Measurements from ENCODE around the gene SPANXB1. TPM values are rescaled to one million over a fixed set of nuclear protein-coding genes. Genes with fewer than 3 reads are reported as not detected.
"Not testable (repeated sequence)": the region's sequence is repeated elsewhere in the genome, so short reads cannot be mapped to it uniquely, and the experiment has no call there.

The SPANXB1 gene
- total RNA-seq: not detected

GRCh38 chrX:141002568-141002967, at the start of gene SPANXB1:
Gene SPANXB1 (plus strand): TSS chrX:141002594. CDS start chrX:141002694, 100 bp downstream.
- H3K27me3 ChIP-seq; H3K4me3 ChIP-seq; H3K27ac ChIP-seq; H3K4me1 ChIP-seq; H3K9me3 ChIP-seq; intact Hi-C loops (cut with DNase I); H3K36me3 ChIP-seq; DNase-seq; H3K9ac ChIP-seq (ENCODE audit: low read depth in 2 of 2, low read length in 2 of 2): not testable (repeated sequence)

- Histone ChIP-seq H3K27ac (no peak overlapping the region), H3K9me3 (no peaks in the 10 kb centered on the region), H3K4me1 (no peaks in the 10 kb centered on the region), H3K36me3 (no peaks in the 10 kb centered on the region), H3K27me3 (no peaks in the 10 kb centered on the region), H3K4me3 (no peak overlapping the region), H3K9ac (ENCODE audit: low read depth in 2 of 2, low read length in 2 of 2) (no peak overlapping the region)
- intact Hi-C loops (cut with DNase I): no loop called here
- DNase-seq: no peak
- no peak for TF ChIP-seq CTCF (IDR thresholded peaks at IDR 0.05)
These were observed 35.4 kb upstream of the SPANXB1 start for GRCh38 chrX:140967036-140967435.

GRCh38 chrX:140971099-140971795, 31.1 kb upstream of the SPANXB1 start:
- no peak overlapping the region for H3K27ac ChIP-seq

GRCh38 chrX:140975472-140975871, 26.9 kb upstream of the SPANXB1 start:
- no peaks in the 10 kb centered on the region for H3K9me3 ChIP-seq
- H3K27me3 ChIP-seq: no peaks in the 10 kb centered on the region
- no peak overlapping the region for H3K9ac ChIP-seq (ENCODE audit: low read depth in 2 of 2, low read length in 2 of 2)
- intact Hi-C loops (cut with DNase I): no loop called here
- H3K4me1 ChIP-seq: no peaks in the 10 kb centered on the region
- no peaks in the 10 kb centered on the region for H3K36me3 ChIP-seq
- H3K27ac ChIP-seq: no peak overlapping the region
- no peak for TF ChIP-seq CTCF (IDR thresholded peaks at IDR 0.05)
- DNase-seq: no peak
- H3K4me3 ChIP-seq: no peak overlapping the region

More at GRCh38 chrX:140971099-140971795, 31.1 kb upstream of the SPANXB1 start:
- Histone ChIP-seq H3K36me3 (no peaks in the 10 kb centered on the region), H3K9ac (ENCODE audit: low read depth in 2 of 2, low read length in 2 of 2) (no peak overlapping the region), H3K4me1 (no peaks in the 10 kb centered on the region), H3K4me3 (no peak overlapping the region), H3K9me3 (no peaks in the 10 kb centered on the region), H3K27me3 (no peaks in the 10 kb centered on the region)
- intact Hi-C loops (cut with DNase I): no loop called here
- DNase-seq: no peak
- TF ChIP-seq CTCF (IDR thresholded peaks at IDR 0.05): no peak

GRCh38 chrX:140980271-140980670, 22.1 kb upstream of the SPANXB1 start:
- H3K27me3 ChIP-seq: no peaks in the 10 kb centered on the region
- H3K4me3 ChIP-seq: no peak overlapping the region
- intact Hi-C loops (cut with DNase I): no loop called here
- TF ChIP-seq CTCF (IDR thresholded peaks at IDR 0.05): no peak
- no peaks in the 10 kb centered on the region for H3K9me3 ChIP-seq
- no peak overlapping the region for H3K27ac ChIP-seq
- H3K4me1 ChIP-seq: no peaks in the 10 kb centered on the region
- no peak for DNase-seq
- H3K36me3 ChIP-seq: no peaks in the 10 kb centered on the region
- no peak overlapping the region for H3K9ac ChIP-seq (ENCODE audit: low read depth in 2 of 2, low read length in 2 of 2)

GRCh38 chrX:140983730-140984129, 18.7 kb upstream of the SPANXB1 start:
- H3K9me3 ChIP-seq: no peaks in the 10 kb centered on the region
- no peak overlapping the region for H3K4me3 ChIP-seq
- no peaks in the 10 kb centered on the region for H3K4me1 ChIP-seq
- TF ChIP-seq CTCF (IDR thresholded peaks at IDR 0.05): no peak
- H3K36me3 ChIP-seq: no peaks in the 10 kb centered on the region
- intact Hi-C loops (cut with DNase I): no loop called here
- no peaks in the 10 kb centered on the region for H3K27me3 ChIP-seq
- no peak overlapping the region for H3K27ac ChIP-seq
- no peak for DNase-seq
- no peak overlapping the region for H3K9ac ChIP-seq (ENCODE audit: low read depth in 2 of 2, low read length in 2 of 2)

GRCh38 chrX:141005243-141005642, 2.8 kb downstream of the SPANXB1 start:
- DNase-seq; intact Hi-C loops (cut with DNase I); H3K4me1 ChIP-seq; H3K9me3 ChIP-seq; H3K27ac ChIP-seq; H3K9ac ChIP-seq (ENCODE audit: low read depth in 2 of 2, low read length in 2 of 2); H3K27me3 ChIP-seq; H3K4me3 ChIP-seq; H3K36me3 ChIP-seq: not testable (repeated sequence)

GRCh38 chrX:141044246-141044645, 41.9 kb downstream of the SPANXB1 start:
- H3K36me3 ChIP-seq; DNase-seq; intact Hi-C loops (cut with DNase I); H3K9ac ChIP-seq (ENCODE audit: low read depth in 2 of 2, low read length in 2 of 2); H3K27ac ChIP-seq; H3K27me3 ChIP-seq; H3K9me3 ChIP-seq; H3K4me3 ChIP-seq; H3K4me1 ChIP-seq: not testable (repeated sequence)

GRCh38 chrX:141049878-141050277, 47.5 kb downstream of the SPANXB1 start:
- intact Hi-C loops (cut with DNase I); H3K36me3 ChIP-seq; H3K4me1 ChIP-seq; H3K4me3 ChIP-seq; H3K27me3 ChIP-seq; H3K27ac ChIP-seq; H3K9ac ChIP-seq (ENCODE audit: low read depth in 2 of 2, low read length in 2 of 2); DNase-seq; H3K9me3 ChIP-seq: not testable (repeated sequence)

Measured in colonic mucosa (tissue), 4 donors.